Measurements from ENCODE around the gene PARVG.

DNA sequence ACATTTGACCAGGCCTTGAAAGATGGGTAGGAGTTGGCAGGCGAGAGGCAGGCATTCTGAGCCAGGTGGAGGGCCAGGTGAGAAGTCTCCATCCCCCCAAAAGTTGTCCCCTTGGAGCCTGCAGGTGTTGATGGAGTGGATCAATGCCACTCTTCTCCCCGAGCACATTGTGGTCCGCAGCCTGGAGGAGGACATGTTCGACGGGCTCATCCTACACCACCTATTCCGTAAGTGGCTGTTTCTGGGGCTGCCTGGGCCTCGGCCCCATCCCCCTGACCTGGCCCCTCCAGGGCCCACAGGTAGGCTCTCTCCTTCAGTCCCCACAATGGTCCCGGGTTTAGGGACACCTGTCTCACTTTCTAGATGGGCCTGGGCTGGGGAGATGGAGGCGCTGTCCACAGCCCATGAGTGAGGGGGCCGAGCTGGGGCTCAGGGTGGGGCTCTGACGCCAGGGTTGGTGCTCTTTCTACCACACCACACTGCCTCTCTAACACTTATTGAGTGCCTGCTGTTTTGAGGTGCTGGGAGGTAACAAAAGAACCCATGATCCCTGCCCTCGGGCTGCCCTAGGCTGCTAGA, 7.0 kb downstream of the PARVG start:
- TF ChIP-seq REST (IDR thresholded peaks at IDR 0.05; ENCODE audit: insufficient read depth in 1 of 2, low read depth in 2 of 2, low read length in 2 of 2) (no peak), TAF1 (IDR thresholded peaks at IDR 0.05; ENCODE audit: borderline replicate concordance, insufficient read depth, low read length) (no peak)

Measured in PFSK-1 (cell line).